ENCODE measurements around the gene CDAN1. TPM values are rescaled to one million over a fixed set of nuclear protein-coding genes. Genes with fewer than 3 reads are reported as not detected.

The CDAN1 gene
- total and polyA plus RNA-seq, 4 donors: 2.4 to 9.5 (median 7.1) TPM

- H3K4me3 ChIP-seq (ENCODE audit: low read depth in 1 of 3, low read length in 3 of 3): no peak overlapping the region
- H3K4me1 ChIP-seq (ENCODE audit: control insufficient read depth in 4 of 4, insufficient read depth in 4 of 4, low read length in 3 of 4): no peaks in the 10 kb centered on the region
- H3K27ac ChIP-seq (ENCODE audit: low read depth in 1 of 2, low read length in 2 of 2): no peak overlapping the region
- TF ChIP-seq CTCF (IDR thresholded peaks at IDR 0.05; ENCODE audit: low read depth, low read length, missing input control) (no peak), NR2F2 (IDR thresholded peaks at IDR 0.05) (no peak), GABPA (IDR thresholded peaks at IDR 0.05 in 1 of 2, conservative IDR thresholded peaks at IDR 0.05 in 1 of 2) (no peak), EGR1 (IDR thresholded peaks at IDR 0.05; ENCODE audit: low read depth in 2 of 2) (no peak), RXRA (IDR thresholded peaks at IDR 0.05) (no peak), ATF3 (IDR thresholded peaks at IDR 0.05) (no peak)
- no peaks in the 10 kb centered on the region for H3K9me3 ChIP-seq (ENCODE audit: control insufficient read depth in 4 of 4, low read length in 3 of 4)
- H3K9ac ChIP-seq (ENCODE audit: low read depth in 1 of 2, low read length in 2 of 2): no peak overlapping the region
- H3K27me3 ChIP-seq (ENCODE audit: control insufficient read depth in 4 of 4, insufficient read depth in 4 of 4, low read length in 3 of 4): no peaks in the 10 kb centered on the region
- peaks cover 7 to 76% (median 50%) of the 10 kb centered on the region in 4 donors for H3K36me3 ChIP-seq (ENCODE audit: control insufficient read depth in 4 of 4, insufficient read depth in 3 of 4, low read depth in 1 of 4, low read length in 3 of 4)
- WGBS: 97% methylated on average over 12 of the region's 12 CpGs
- DNase-seq (ENCODE audit: low spot score): no peak
Measured at GRCh38 chr15:42725331-42725903, 11.5 kb downstream of the CDAN1 start.

GRCh38 chr15:42724276-42724675 lies 12.7 kb downstream of the CDAN1 start:
- no peak overlapping the region for H3K4me3 ChIP-seq (ENCODE audit: low read depth in 1 of 3, low read length in 3 of 3)
- peaks cover 5 to 70% (median 49%) of the 10 kb centered on the region in 4 donors for H3K36me3 ChIP-seq (ENCODE audit: control insufficient read depth in 4 of 4, insufficient read depth in 3 of 4, low read depth in 1 of 4, low read length in 3 of 4)
- H3K9ac ChIP-seq (ENCODE audit: low read depth in 1 of 2, low read length in 2 of 2): no peak overlapping the region
- no peak overlapping the region for H3K27ac ChIP-seq (ENCODE audit: low read depth in 1 of 2, low read length in 2 of 2)
- 94% methylated on average over 6 of the region's 6 CpGs for WGBS
- no peaks in the 10 kb centered on the region for H3K27me3 ChIP-seq (ENCODE audit: control insufficient read depth in 4 of 4, insufficient read depth in 4 of 4, low read length in 3 of 4)
- TF ChIP-seq SP1 (IDR thresholded peaks at IDR 0.05): no peak
- TF ChIP-seq ZBTB33 (IDR thresholded peaks at IDR 0.05): no peak
- no peak for TF ChIP-seq ATF3 (IDR thresholded peaks at IDR 0.05)
- TF ChIP-seq RXRA (IDR thresholded peaks at IDR 0.05): no peak
- no peak for TF ChIP-seq HNF4A (conservative IDR thresholded peaks at IDR 0.05)
- TF ChIP-seq TAF1 (conservative IDR thresholded peaks at IDR 0.05): no peak
- no peak for TF ChIP-seq RAD21 (IDR thresholded peaks at IDR 0.05)
- TF ChIP-seq GABPA (IDR thresholded peaks at IDR 0.05 in 1 of 2, conservative IDR thresholded peaks at IDR 0.05 in 1 of 2): no peak
- TF ChIP-seq YY1 (IDR thresholded peaks at IDR 0.05): no peak
- TF ChIP-seq NR2F2 (IDR thresholded peaks at IDR 0.05): no peak
- no peak for DNase-seq (ENCODE audit: low spot score)
- no peaks in the 10 kb centered on the region for H3K4me1 ChIP-seq (ENCODE audit: control insufficient read depth in 4 of 4, insufficient read depth in 4 of 4, low read length in 3 of 4)
- no peaks in the 10 kb centered on the region for H3K9me3 ChIP-seq (ENCODE audit: control insufficient read depth in 4 of 4, low read length in 3 of 4)

GRCh38 chr15:42723068-42723467 lies 13.9 kb downstream of the CDAN1 start:
- WGBS: 91% methylated on average over 4 of the region's 4 CpGs
- DNase-seq (ENCODE audit: low spot score): no peak
- Histone ChIP-seq H3K27ac (ENCODE audit: low read depth in 1 of 2, low read length in 2 of 2) (no peak overlapping the region), H3K36me3 (ENCODE audit: control insufficient read depth in 4 of 4, insufficient read depth in 3 of 4, low read depth in 1 of 4, low read length in 3 of 4) (peaks cover 5 to 59% (median 42%) of the 10 kb centered on the region in 4 donors), H3K27me3 (ENCODE audit: control insufficient read depth in 4 of 4, insufficient read depth in 4 of 4, low read length in 3 of 4) (no peaks in the 10 kb centered on the region), H3K9ac (ENCODE audit: low read depth in 1 of 2, low read length in 2 of 2) (no peak overlapping the region), H3K4me3 (ENCODE audit: low read depth in 1 of 3, low read length in 3 of 3) (no peak overlapping the region), H3K4me1 (ENCODE audit: control insufficient read depth in 4 of 4, insufficient read depth in 4 of 4, low read length in 3 of 4) (no peaks in the 10 kb centered on the region), H3K9me3 (ENCODE audit: control insufficient read depth in 4 of 4, low read length in 3 of 4) (no peaks in the 10 kb centered on the region)
- TF ChIP-seq FOXA1 (IDR thresholded peaks at IDR 0.05) (no peak), RAD21 (IDR thresholded peaks at IDR 0.05) (no peak), HNF4A (conservative IDR thresholded peaks at IDR 0.05) (no peak), GABPA (IDR thresholded peaks at IDR 0.05 in 1 of 2, conservative IDR thresholded peaks at IDR 0.05 in 1 of 2) (no peak), HNF4G (IDR thresholded peaks at IDR 0.05) (no peak), SP1 (IDR thresholded peaks at IDR 0.05) (no peak), REST (IDR thresholded peaks at IDR 0.05) (no peak), ATF3 (IDR thresholded peaks at IDR 0.05) (no peak), ZBTB33 (IDR thresholded peaks at IDR 0.05) (no peak)

Measured in liver (tissue), 9 donors.